Measurements from ENCODE around the gene ERG. TPM values are rescaled to one million over a fixed set of nuclear protein-coding genes. Genes with fewer than 3 reads are reported as not detected.

Gene ERG
- polyA plus RNA-seq, 1 experiment: not detected

DNA sequence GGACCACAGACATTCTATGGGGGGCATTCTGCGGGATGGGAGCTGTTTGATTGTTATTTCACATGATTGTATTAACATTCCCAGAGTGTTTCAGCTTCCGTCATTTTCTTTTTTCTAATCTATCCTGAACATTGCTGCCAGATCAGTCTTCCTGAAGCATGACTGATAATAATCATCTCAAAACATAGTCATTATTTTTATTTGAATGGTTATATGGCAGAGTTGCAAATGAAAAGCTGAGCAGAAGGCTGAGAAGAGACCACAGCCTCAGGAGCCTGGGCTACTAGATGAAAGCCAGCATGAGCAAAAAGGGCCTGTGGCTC is 109.0 kb downstream of the ERG start:
- ChIA-PET POLR2A (no interaction called here), CTCF (no interaction called here)
- DNase-seq (ENCODE audit: low read depth, low spot score): no peak
- Histone ChIP-seq H3K27me3 (ENCODE audit: control insufficient read depth, insufficient read depth, low read length) (peaks cover 17% of the 10 kb centered on the region), H3K9me3 (ENCODE audit: control insufficient read depth, insufficient read depth, low read length) (no peaks in the 10 kb centered on the region), H3K27ac (ENCODE audit: low read depth, low read length) (no peak overlapping the region), H3K4me3 (ENCODE audit: low read depth, low read length) (no peak overlapping the region)
- TF ChIP-seq, protein P1, sequence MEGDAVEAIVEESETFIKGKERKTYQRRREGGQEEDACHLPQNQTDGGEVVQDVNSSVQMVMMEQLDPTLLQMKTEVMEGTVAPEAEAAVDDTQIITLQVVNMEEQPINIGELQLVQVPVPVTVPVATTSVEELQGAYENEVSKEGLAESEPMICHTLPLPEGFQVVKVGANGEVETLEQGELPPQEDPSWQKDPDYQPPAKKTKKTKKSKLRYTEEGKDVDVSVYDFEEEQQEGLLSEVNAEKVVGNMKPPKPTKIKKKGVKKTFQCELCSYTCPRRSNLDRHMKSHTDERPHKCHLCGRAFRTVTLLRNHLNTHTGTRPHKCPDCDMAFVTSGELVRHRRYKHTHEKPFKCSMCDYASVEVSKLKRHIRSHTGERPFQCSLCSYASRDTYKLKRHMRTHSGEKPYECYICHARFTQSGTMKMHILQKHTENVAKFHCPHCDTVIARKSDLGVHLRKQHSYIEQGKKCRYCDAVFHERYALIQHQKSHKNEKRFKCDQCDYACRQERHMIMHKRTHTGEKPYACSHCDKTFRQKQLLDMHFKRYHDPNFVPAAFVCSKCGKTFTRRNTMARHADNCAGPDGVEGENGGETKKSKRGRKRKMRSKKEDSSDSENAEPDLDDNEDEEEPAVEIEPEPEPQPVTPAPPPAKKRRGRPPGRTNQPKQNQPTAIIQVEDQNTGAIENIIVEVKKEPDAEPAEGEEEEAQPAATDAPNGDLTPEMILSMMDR (IDR thresholded peaks at IDR 0.05; ENCODE audit: low read depth, low read length): no peak

DNA sequence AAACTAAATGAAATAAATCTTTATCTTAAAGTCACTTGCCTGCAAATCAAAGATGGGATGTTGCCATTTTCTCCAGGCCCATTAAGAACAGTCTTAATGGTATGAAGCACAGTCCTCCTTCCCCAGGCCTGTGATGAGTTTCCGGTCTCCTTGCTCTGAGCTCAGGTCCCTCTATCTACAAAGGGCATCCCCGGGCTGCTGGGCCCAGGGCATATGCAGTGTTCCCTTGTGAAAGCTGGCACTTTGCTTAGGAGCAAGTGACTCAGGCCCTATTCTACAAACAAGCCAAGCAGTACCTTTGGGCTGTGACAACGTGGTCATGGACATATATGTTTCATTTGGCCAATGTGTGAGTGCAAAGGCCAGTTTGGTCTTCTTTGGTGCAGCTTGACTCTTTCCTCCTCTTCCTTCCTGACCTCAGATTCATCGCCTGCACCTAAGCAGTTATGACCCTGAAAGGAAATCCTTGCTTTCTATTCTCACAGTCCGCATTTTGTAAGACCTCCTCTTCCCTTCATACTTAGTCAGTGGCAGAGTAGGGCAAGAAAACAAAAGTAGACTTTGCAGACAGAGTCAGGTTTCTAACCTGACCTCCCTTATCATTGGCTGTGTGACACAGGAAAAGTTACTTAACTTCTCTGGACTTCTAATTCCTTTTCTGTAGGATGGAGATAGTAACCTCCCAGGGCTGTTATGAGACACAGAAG is 109.5 kb downstream of the ERG start:
- ChIA-PET CTCF (no interaction called here), POLR2A (no interaction called here)
- H3K4me3 ChIP-seq (ENCODE audit: low read depth, low read length): no peak overlapping the region
- no peak for DNase-seq (ENCODE audit: low read depth, low spot score)
- no peaks in the 10 kb centered on the region for H3K9me3 ChIP-seq (ENCODE audit: control insufficient read depth, insufficient read depth, low read length)
- peaks cover 20% of the 10 kb centered on the region for H3K27me3 ChIP-seq (ENCODE audit: control insufficient read depth, insufficient read depth, low read length)
- TF ChIP-seq, protein P1 (IDR thresholded peaks at IDR 0.05; ENCODE audit: low read depth, low read length): no peak
- H3K27ac ChIP-seq (ENCODE audit: low read depth, low read length): no peak overlapping the region

DNA sequence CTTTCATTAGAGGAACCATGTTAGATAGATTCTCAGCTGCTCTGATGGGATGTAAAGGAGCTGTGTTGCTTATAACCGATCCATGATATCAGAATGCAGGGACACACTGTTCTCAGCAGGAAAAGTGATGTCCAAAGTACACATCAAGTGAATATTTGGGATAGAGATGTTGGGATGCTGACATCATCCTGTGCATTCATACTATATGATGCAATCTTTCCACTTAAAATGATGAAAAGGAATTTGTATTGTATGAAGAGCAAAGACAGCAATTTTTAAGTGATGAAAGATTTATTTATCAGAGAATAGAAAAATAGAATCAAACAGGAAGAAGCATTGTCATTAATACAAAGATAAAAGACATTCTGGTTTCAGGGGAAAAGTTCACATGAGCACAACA is 110.1 kb downstream of the ERG start:
- Histone ChIP-seq H3K9me3 (ENCODE audit: control insufficient read depth, insufficient read depth, low read length) (no peaks in the 10 kb centered on the region), H3K27me3 (ENCODE audit: control insufficient read depth, insufficient read depth, low read length) (peaks cover 21% of the 10 kb centered on the region), H3K27ac (ENCODE audit: low read depth, low read length) (no peak overlapping the region), H3K4me3 (ENCODE audit: low read depth, low read length) (no peak overlapping the region)
- ChIA-PET CTCF (no interaction called here), POLR2A (no interaction called here)
- TF ChIP-seq, protein P1 (IDR thresholded peaks at IDR 0.05; ENCODE audit: low read depth, low read length): no peak
- no peak for DNase-seq (ENCODE audit: low read depth, low spot score)

DNA sequence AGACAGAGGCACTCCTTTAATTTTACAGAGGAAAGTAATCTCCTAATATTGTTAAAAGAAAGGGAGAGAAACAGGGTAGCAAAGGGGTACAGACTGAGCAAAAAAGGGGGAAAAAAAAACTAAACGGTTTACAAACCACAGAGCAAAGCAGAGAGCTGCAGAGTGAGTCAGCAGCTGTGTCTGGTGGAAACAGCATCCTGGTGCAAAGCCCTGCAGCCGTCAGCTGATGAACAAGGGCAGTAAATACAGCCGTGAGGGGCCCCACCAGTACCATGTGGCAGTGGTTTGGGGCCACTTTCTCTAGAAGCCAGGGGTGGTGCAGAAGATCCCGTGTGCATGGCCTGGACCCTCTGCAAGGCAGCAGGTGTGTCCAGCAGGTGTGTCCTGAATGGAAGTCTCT is 111.3 kb downstream of the ERG start:
- no peak for DNase-seq (ENCODE audit: low read depth, low spot score)
- POLR2A ChIA-PET: no interaction called here
- TF ChIP-seq, protein P1 (IDR thresholded peaks at IDR 0.05; ENCODE audit: low read depth, low read length): no peak

DNA sequence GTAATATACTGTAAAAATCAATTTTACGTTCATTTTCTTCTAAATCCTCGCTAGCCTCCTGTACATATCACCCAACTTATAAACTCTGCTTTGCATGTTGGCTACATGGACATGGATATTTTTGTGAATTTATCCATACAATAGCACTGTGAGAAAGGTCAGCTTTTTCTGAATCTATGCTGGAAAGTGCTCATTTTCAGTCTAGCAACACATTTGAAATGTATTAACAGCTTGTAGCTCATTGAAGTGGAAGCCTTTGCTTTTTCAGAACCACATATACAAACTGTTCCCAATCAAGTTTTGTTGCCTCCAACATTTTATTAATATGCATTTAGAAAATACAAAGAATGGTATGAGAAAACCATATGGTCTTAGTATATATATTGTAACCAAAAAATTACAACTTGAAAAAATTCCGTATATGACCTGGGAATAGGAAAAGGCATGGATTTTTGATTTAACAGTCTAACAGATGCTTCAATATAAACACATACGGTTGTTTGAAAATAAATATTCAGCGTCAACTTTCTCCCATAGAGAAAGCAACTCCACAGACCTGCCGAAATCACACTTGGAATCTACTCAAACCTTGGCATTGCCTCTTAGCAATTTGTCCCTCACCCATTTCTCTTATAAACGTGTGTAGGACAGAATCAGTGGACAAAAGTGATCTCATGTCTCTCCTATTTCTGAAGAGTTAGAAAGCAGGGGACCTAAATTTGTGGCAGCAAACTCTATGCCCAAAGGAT is 112.7 kb downstream of the ERG start:
- ChIA-PET POLR2A (no interaction called here), CTCF (interaction anchor here (1.6 kb wide), 1 partner anchor 29 kb away, joined by 4 read pairs; no protein-coding TSS in a partner anchor)
- DNase-seq (ENCODE audit: low read depth, low spot score): no peak
- no peak overlapping the region for H3K27ac ChIP-seq (ENCODE audit: low read depth, low read length)
- TF ChIP-seq, protein P1 (IDR thresholded peaks at IDR 0.05; ENCODE audit: low read depth, low read length): no peak
- H3K4me3 ChIP-seq (ENCODE audit: low read depth, low read length): no peak overlapping the region
- H3K9me3 ChIP-seq (ENCODE audit: control insufficient read depth, insufficient read depth, low read length): no peaks in the 10 kb centered on the region
- H3K27me3 ChIP-seq (ENCODE audit: control insufficient read depth, insufficient read depth, low read length): peaks cover 22% of the 10 kb centered on the region

More for the DNA sequence above, 111.3 kb downstream of the ERG start:
- no peak overlapping the region for H3K27ac ChIP-seq (ENCODE audit: low read depth, low read length)
- peaks cover 21% of the 10 kb centered on the region for H3K27me3 ChIP-seq (ENCODE audit: control insufficient read depth, insufficient read depth, low read length)
- CTCF ChIA-PET: no interaction called here
- H3K9me3 ChIP-seq (ENCODE audit: control insufficient read depth, insufficient read depth, low read length): no peaks in the 10 kb centered on the region
- no peak overlapping the region for H3K4me3 ChIP-seq (ENCODE audit: low read depth, low read length)
